Esophagus muscularis mucosa (tissue), 4 donors: ENCODE results near the gene LCE1E. TPM values are rescaled to one million over a fixed set of nuclear protein-coding genes. Genes with fewer than 3 reads are reported as not detected.

ENCODE experiments used
- DNase-seq: peaks from one replicate; pipeline ENCODE4 v3.0.0-alpha.2; 2017; ENCODE audit errors: extremely low spot score
- H3K27ac ChIP-seq, 4 donors: fragments of 200-600 bp; sonication (generic); replicated peaks in 1 of 4; 1 replicate in 3 of 4; 2 replicates in 1 of 4; pipeline ENCODE4 v1.5.1; 2016 to 2019; ENCODE audit warnings: mild to moderate bottlenecking in 1 of 4
- H3K27me3 ChIP-seq, 4 donors: fragments of 200-600 bp; sonication (generic); one replicate each; pipeline versions ENCODE4 v1.5.1 to v1.6.0; 2016 to 2019
- H3K36me3 ChIP-seq, 4 donors: fragments of 200-600 bp; sonication (generic); one replicate each; pipeline ENCODE4 v1.5.1; 2016 to 2019
- H3K4me1 ChIP-seq, 4 donors: fragments of 200-600 bp; sonication (generic); one replicate each; pipeline ENCODE4 v1.5.1; 2016 to 2019
- H3K4me3 ChIP-seq, 4 donors: fragments of 200-600 bp; sonication (generic); 1 replicate in 2 of 4; 2 replicates in 2 of 4; pipeline ENCODE4 v1.5.1; 2016 to 2019; ENCODE audit warnings: mild to moderate bottlenecking in 4 of 4, moderate library complexity in 1 of 4
- H3K9me3 ChIP-seq, 4 donors: fragments of 200-600 bp; sonication (generic); 1 replicate in 3 of 4; 2 replicates in 1 of 4; pipeline ENCODE4 v1.5.1; 2016 to 2019
- EP300 ChIP-seq: sonication (generic); formaldehyde crosslinking; IDR thresholded peaks from one replicate; pipeline ENCODE4 v1.6.1; 2017; ENCODE audit warnings: antibody characterized with exemption
- POLR2A ChIP-seq: fragments of 450-650 bp; IDR thresholded peaks from one replicate; pipeline ENCODE4 v1.6.1; 2017; ENCODE audit warnings: antibody characterized with exemption, moderate library complexity, mild to moderate bottlenecking, low read depth
- POLR2AphosphoS5 ChIP-seq, 2 donors: sonication (generic); formaldehyde crosslinking; IDR thresholded peaks; one replicate each; pipeline ENCODE4 v1.6.1; 2017; ENCODE audit warnings: antibody characterized with exemption in 2 of 2
- WGBS: methylation state at CpG from one replicate; pipeline ENCODE4 v1.1.5; 2018; 5-methylcytosine and 5-hydroxymethylcytosine counted together
- intact Hi-C: fragments of 100-400 bp; cut with DNase I; formaldehyde crosslinking; loops from one replicate; pipeline ENCODE4 v1.15.1; 2023
- total RNA-seq, 4 donors: library from RNA; depleted of rRNA; stranded (reverse); fragments of >200 nt; gene quantifications; one replicate each; pipeline versions ENCODE4 v1.1.0 to v1.2.1, GENCODE V29; 2016
- TF ChIP-seq, protein P1 (sequence below), 3 experiments: fragments of 200-600 bp in 2 of 3; fragments of 450-650 bp in 1 of 3; sonication (generic) in 2 of 3; IDR thresholded peaks; one replicate each; pipeline ENCODE4 v1.5.1; 2017 to 2019; ENCODE audit warnings: antibody characterized with exemption in 3 of 3, mild to moderate bottlenecking in 2 of 3, moderate library complexity in 1 of 3

The LCE1E gene
- total RNA-seq, 4 donors from 2014 or later, result not detected

DNA sequence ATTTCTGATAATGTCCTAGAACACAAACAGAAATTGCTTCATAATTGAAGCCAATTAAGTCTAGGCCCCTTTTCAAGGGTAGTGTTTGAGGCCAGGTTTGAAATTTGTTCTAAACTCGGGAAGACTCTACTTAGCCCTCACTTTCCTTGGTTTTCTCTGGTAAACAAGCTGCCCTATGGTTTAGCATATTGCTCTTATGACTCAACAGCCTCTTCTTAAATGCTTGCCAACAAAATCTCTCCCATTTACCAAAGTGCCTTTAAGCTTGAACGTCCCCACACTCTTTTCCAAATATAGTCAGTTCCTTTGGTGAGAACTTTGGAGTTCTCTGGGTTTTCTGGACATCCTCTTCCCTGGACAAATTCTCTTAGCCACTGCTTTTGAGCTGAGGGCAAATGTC lies 50.8 kb downstream of the LCE1E start:
- no peak overlapping the region for H3K4me3 ChIP-seq
- no peaks in the 10 kb centered on the region for H3K4me1 ChIP-seq
- no peaks in the 10 kb centered on the region for H3K36me3 ChIP-seq
- TF ChIP-seq, protein P1, sequence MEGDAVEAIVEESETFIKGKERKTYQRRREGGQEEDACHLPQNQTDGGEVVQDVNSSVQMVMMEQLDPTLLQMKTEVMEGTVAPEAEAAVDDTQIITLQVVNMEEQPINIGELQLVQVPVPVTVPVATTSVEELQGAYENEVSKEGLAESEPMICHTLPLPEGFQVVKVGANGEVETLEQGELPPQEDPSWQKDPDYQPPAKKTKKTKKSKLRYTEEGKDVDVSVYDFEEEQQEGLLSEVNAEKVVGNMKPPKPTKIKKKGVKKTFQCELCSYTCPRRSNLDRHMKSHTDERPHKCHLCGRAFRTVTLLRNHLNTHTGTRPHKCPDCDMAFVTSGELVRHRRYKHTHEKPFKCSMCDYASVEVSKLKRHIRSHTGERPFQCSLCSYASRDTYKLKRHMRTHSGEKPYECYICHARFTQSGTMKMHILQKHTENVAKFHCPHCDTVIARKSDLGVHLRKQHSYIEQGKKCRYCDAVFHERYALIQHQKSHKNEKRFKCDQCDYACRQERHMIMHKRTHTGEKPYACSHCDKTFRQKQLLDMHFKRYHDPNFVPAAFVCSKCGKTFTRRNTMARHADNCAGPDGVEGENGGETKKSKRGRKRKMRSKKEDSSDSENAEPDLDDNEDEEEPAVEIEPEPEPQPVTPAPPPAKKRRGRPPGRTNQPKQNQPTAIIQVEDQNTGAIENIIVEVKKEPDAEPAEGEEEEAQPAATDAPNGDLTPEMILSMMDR (IDR thresholded peaks at IDR 0.05), result no peak
- TF ChIP-seq EP300 (no peak), POLR2AphosphoS5 (IDR thresholded peaks at IDR 0.05) (no peak), POLR2A (no peak)
- intact Hi-C loops, result no loop called here
- no peak for DNase-seq
- no peaks in the 10 kb centered on the region for H3K9me3 ChIP-seq
- H3K27ac ChIP-seq, result no peak overlapping the region
- WGBS, result 61% methylated on average over 2 of the region's 2 CpGs
- H3K27me3 ChIP-seq, result no peaks in the 10 kb centered on the region

Other genes starting within 250 kb of the LCE1E start
- gene LCE3E, start 219.5 kb upstream of the LCE1E start, total RNA-seq, result not detected
- gene LCE3D, start 205.7 kb upstream of the LCE1E start, total RNA-seq, result not detected
- not detected for gene LCE3C, start 186.0 kb upstream of the LCE1E start, total RNA-seq
- not detected for gene LCE3B, start 172.4 kb upstream of the LCE1E start, total RNA-seq
- gene LCE3A, start 163.2 kb upstream of the LCE1E start, total RNA-seq, result not detected
- gene LCE2D, start 122.9 kb upstream of the LCE1E start, total RNA-seq, result not detected
- gene LCE2C, start 111.0 kb upstream of the LCE1E start, total RNA-seq, result not detected
- not detected for gene LCE2B, start 100.1 kb upstream of the LCE1E start, total RNA-seq
- gene LCE2A, start 87.9 kb upstream of the LCE1E start, total RNA-seq, result not detected
- gene LCE4A, start 78.1 kb upstream of the LCE1E start, total RNA-seq, result not detected
- gene KPRP, start 28.2 kb upstream of the LCE1E start, total RNA-seq, result not detected
- not detected for gene LCE1F, start 11.1 kb upstream of the LCE1E start, total RNA-seq
- not detected for gene LCE1D, start 10.5 kb downstream of the LCE1E start, total RNA-seq
- gene LCE1C, start 20.4 kb downstream of the LCE1E start, total RNA-seq, result not detected
- not detected for gene LCE1B, start 25.7 kb downstream of the LCE1E start, total RNA-seq
- gene LCE1A, start 41.2 kb downstream of the LCE1E start, total RNA-seq, result not detected
- not detected for gene LCE6A, start 56.6 kb downstream of the LCE1E start, total RNA-seq
- gene LCE7A, start 73.7 kb downstream of the LCE1E start, total RNA-seq, result not detected
- gene SMCP, start 92.1 kb downstream of the LCE1E start, total RNA-seq, result not detected
- gene IVL, start 122.3 kb downstream of the LCE1E start, total RNA-seq, result not detected
- not detected for gene SPRR5, start 160.9 kb downstream of the LCE1E start, total RNA-seq
- not detected for gene SPRR4, start 184.4 kb downstream of the LCE1E start, total RNA-seq
- gene SPRR1A, start 197.8 kb downstream of the LCE1E start, total RNA-seq, result not detected
- 1 to 10 TPM in 2 of 4 donors, not detected in 2; 1.6 to 5.0 TPM for gene SPRR3, start 215.5 kb downstream of the LCE1E start, total RNA-seq
- gene SPRR1B, start 244.9 kb downstream of the LCE1E start, total RNA-seq, result not detected